ENCODE measurements around the gene NTHL1.

The NTHL1 gene

GRCh38 chr16:1991948-1992703 is 55.5 kb downstream of the NTHL1 start:
- Histone ChIP-seq H3K4me3 (0 out of 2 replicates have a peak overlapping the region, but pooled peaks have one; percentile 15), H3K9me3 (ENCODE audit: low read depth, low read length) (no peaks in the 10 kb centered on the region), H3K27ac (no peak overlapping the region), H3K9ac (ENCODE audit: insufficient read length) (no peak overlapping the region), H3K36me3 (ENCODE audit: insufficient read depth, low read length) (peaks cover 6% of the 10 kb centered on the region; the same call in 1 of the 2 replicates)
- DNase-seq (ENCODE audit: low read depth, low spot score): peak; percentile 39
- no peak for TF ChIP-seq POLR2AphosphoS5 (IDR thresholded peaks at IDR 0.05; ENCODE audit: borderline replicate concordance, low read depth, low read length)
- TF ChIP-seq FOXP2 (optimal IDR thresholded peaks at IDR 0.05; ENCODE audit: control extremely low read depth, extremely low read length, insufficient read depth): no peak
- TF ChIP-seq EZH2 (IDR thresholded peaks at IDR 0.05): no peak

GRCh38 chr16:1991588-1991947 is 56.1 kb downstream of the NTHL1 start:
- no peak for TF ChIP-seq POLR2AphosphoS5 (IDR thresholded peaks at IDR 0.05; ENCODE audit: borderline replicate concordance, low read depth, low read length)
- no peak for TF ChIP-seq FOXP2 (optimal IDR thresholded peaks at IDR 0.05; ENCODE audit: control extremely low read depth, extremely low read length, insufficient read depth)
- no peak for TF ChIP-seq EZH2 (IDR thresholded peaks at IDR 0.05)
- DNase-seq (ENCODE audit: low read depth, low spot score): no peak
- no peaks in the 10 kb centered on the region for H3K9me3 ChIP-seq (ENCODE audit: low read depth, low read length)
- H3K4me3 ChIP-seq: 0 out of 2 replicates have a peak overlapping the region, but pooled peaks have one; percentile 15
- no peak overlapping the region for H3K27ac ChIP-seq
- no peak overlapping the region for H3K9ac ChIP-seq (ENCODE audit: insufficient read length)
- peaks cover under 1% of the 10 kb centered on the region; the same call in 1 of the 2 replicates for H3K36me3 ChIP-seq (ENCODE audit: insufficient read depth, low read length)

DNA sequence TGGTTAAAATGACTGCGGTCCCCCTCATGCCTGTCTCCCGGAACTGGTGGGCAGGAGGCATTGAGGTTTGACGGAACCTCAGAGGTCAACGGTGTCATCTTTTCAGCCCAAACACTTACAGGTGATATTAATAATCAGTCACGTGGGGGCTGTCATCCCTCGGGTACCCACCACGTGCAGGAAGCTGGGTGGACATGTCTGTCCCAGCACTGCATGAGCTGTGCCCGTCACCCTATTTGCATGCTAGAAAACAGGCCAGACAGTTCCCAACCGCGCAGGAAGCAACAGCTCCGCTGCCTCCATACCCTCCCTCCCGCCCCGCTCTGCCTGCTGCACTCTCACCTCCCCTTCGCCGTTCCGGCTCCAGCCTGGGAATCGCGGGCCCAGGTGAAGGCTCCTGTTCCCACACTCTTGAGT is 56.5 kb downstream of the NTHL1 start:
- TF ChIP-seq POLR2AphosphoS5 (IDR thresholded peaks at IDR 0.05; ENCODE audit: borderline replicate concordance, low read depth, low read length): no peak
- TF ChIP-seq FOXP2 (optimal IDR thresholded peaks at IDR 0.05; ENCODE audit: control extremely low read depth, extremely low read length, insufficient read depth): no peak
- no peak for TF ChIP-seq EZH2 (IDR thresholded peaks at IDR 0.05)
- no peaks in the 10 kb centered on the region for H3K36me3 ChIP-seq (ENCODE audit: insufficient read depth, low read length)
- no peak overlapping the region for H3K9ac ChIP-seq (ENCODE audit: insufficient read length)
- H3K9me3 ChIP-seq (ENCODE audit: low read depth, low read length): no peaks in the 10 kb centered on the region
- no peak overlapping the region for H3K27ac ChIP-seq
- DNase-seq (ENCODE audit: low read depth, low spot score): no peak
- H3K4me3 ChIP-seq: no peak overlapping the region

GRCh38 chr16:1990351-1991134 is 57.1 kb downstream of the NTHL1 start:
- Histone ChIP-seq H3K9me3 (ENCODE audit: low read depth, low read length) (no peaks in the 10 kb centered on the region), H3K36me3 (ENCODE audit: insufficient read depth, low read length) (no peaks in the 10 kb centered on the region), H3K9ac (ENCODE audit: insufficient read length) (no peak overlapping the region), H3K27ac (no peak overlapping the region), H3K4me3 (peak overlapping the region; percentile 74)
- TF ChIP-seq POLR2AphosphoS5 (IDR thresholded peaks at IDR 0.05; ENCODE audit: borderline replicate concordance, low read depth, low read length): no peak
- TF ChIP-seq EZH2 (IDR thresholded peaks at IDR 0.05): no peak
- no peak for TF ChIP-seq FOXP2 (optimal IDR thresholded peaks at IDR 0.05; ENCODE audit: control extremely low read depth, extremely low read length, insufficient read depth)
- DNase-seq (ENCODE audit: low read depth, low spot score): no peak

DNA sequence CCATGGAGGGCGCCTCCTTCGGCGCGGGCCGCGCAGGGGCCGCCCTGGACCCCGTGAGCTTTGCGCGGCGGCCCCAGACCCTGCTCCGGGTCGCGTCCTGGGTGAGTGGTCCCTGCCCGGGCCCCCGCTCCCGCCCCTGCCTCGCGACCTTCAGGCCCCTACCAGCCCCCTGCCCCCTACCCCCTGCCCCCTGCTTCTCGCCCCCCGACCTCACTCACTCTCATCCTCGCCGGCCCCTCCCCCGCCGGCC is 57.6 kb downstream of the NTHL1 start:
- no peak for DNase-seq (ENCODE audit: low read depth, low spot score)
- Histone ChIP-seq H3K4me3 (peak overlapping the region; percentile 74), H3K27ac (no peak overlapping the region), H3K9ac (ENCODE audit: insufficient read length) (no peak overlapping the region), H3K9me3 (ENCODE audit: low read depth, low read length) (no peaks in the 10 kb centered on the region), H3K36me3 (ENCODE audit: insufficient read depth, low read length) (no peaks in the 10 kb centered on the region)
- TF ChIP-seq POLR2AphosphoS5 (IDR thresholded peaks at IDR 0.05; ENCODE audit: borderline replicate concordance, low read depth, low read length) (no peak), EZH2 (IDR thresholded peaks at IDR 0.05) (no peak), FOXP2 (optimal IDR thresholded peaks at IDR 0.05; ENCODE audit: control extremely low read depth, extremely low read length, insufficient read depth) (no peak)

Measured in SK-N-MC (cell line).